RWPE2 (cell line): ENCODE data around the gene CDYL2.
"Not testable (repeated sequence)": the region's sequence is repeated elsewhere in the genome, so short reads cannot be mapped to it uniquely, and the experiment has no call there.

Experiments
- ATAC-seq: fragments of 200-7000 bp; cut with Tn5 transposase; 3 replicates; pipeline ENCODE4 v1.9.1; 2021; ENCODE audit warnings: low read depth
- DNase-seq: peaks from one replicate; pipeline ENCODE4 v3.0.0-alpha.2; 2020; ENCODE audit warnings: low spot score
- H3K27ac ChIP-seq: fragments of 450-650 bp; 2 replicates; pipeline ENCODE4 v1.5.1; 2017; ENCODE audit warnings: mild to moderate bottlenecking; ENCODE audit not compliant: poor library complexity, severe bottlenecking
- H3K27me3 ChIP-seq: fragments of 250-450 bp; sonication (Bioruptor Pico); 2 replicates; pipeline ENCODE4 v1.5.1; 2021; ENCODE audit warnings: mild to moderate bottlenecking, moderate library complexity; ENCODE audit not compliant: insufficient read depth, poor library complexity, severe bottlenecking
- H3K36me3 ChIP-seq: fragments of 250-450 bp; sonication (Bioruptor Pico); 2 replicates; pipeline ENCODE4 v1.5.1; 2020; ENCODE audit warnings: low read depth, mild to moderate bottlenecking, moderate library complexity
- H3K4me1 ChIP-seq: fragments of 250-450 bp; sonication (Bioruptor Pico); 2 replicates; pipeline ENCODE4 v1.5.1; 2021; ENCODE audit warnings: mild to moderate bottlenecking, moderate library complexity; ENCODE audit not compliant: insufficient read depth, poor library complexity, severe bottlenecking
- H3K4me3 ChIP-seq: fragments of 250-450 bp; sonication (Bioruptor Pico); 2 replicates; pipeline ENCODE4 v1.5.1; 2021; ENCODE audit warnings: mild to moderate bottlenecking, moderate library complexity; ENCODE audit not compliant: severe bottlenecking
- H3K9me3 ChIP-seq: fragments of 250-450 bp; sonication (Bioruptor Pico); 2 replicates; pipeline ENCODE4 v1.5.1; 2021; ENCODE audit warnings: mild to moderate bottlenecking, moderate library complexity; ENCODE audit not compliant: severe bottlenecking
- TF ChIP-seq, protein P1 (sequence below): fragments of 450-650 bp; IDR thresholded peaks from one replicate; pipeline ENCODE4 v1.5.1; 2017; ENCODE audit warnings: mild to moderate bottlenecking, moderate library complexity; ENCODE audit not compliant: poor library complexity, severe bottlenecking

CDYL2 gene

GRCh38 chr16:80654094-80654862, 150.1 kb downstream of the CDYL2 start:
- ATAC-seq (no peak), DNase-seq (no peak)
- Histone ChIP-seq H3K36me3 (no peaks in the 10 kb centered on the region), H3K4me1 (no peaks in the 10 kb centered on the region), H3K4me3 (no peak overlapping the region), H3K27ac (no peak overlapping the region), H3K27me3 (no peaks in the 10 kb centered on the region), H3K9me3 (no peaks in the 10 kb centered on the region)
- TF ChIP-seq, protein P1, sequence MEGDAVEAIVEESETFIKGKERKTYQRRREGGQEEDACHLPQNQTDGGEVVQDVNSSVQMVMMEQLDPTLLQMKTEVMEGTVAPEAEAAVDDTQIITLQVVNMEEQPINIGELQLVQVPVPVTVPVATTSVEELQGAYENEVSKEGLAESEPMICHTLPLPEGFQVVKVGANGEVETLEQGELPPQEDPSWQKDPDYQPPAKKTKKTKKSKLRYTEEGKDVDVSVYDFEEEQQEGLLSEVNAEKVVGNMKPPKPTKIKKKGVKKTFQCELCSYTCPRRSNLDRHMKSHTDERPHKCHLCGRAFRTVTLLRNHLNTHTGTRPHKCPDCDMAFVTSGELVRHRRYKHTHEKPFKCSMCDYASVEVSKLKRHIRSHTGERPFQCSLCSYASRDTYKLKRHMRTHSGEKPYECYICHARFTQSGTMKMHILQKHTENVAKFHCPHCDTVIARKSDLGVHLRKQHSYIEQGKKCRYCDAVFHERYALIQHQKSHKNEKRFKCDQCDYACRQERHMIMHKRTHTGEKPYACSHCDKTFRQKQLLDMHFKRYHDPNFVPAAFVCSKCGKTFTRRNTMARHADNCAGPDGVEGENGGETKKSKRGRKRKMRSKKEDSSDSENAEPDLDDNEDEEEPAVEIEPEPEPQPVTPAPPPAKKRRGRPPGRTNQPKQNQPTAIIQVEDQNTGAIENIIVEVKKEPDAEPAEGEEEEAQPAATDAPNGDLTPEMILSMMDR: no peak

GRCh38 chr16:80652441-80652840, 152.0 kb downstream of the CDYL2 start:
- Histone ChIP-seq H3K27ac (no peak overlapping the region), H3K27me3 (no peaks in the 10 kb centered on the region), H3K9me3 (peaks cover 3% of the 10 kb centered on the region), H3K4me1 (no peaks in the 10 kb centered on the region), H3K4me3 (no peak overlapping the region), H3K36me3 (no peaks in the 10 kb centered on the region)
- DNase-seq: no peak
- ATAC-seq: no peak
- TF ChIP-seq, protein P1: no peak

- not testable (repeated sequence) for H3K27me3 ChIP-seq, DNase-seq, H3K4me3 ChIP-seq, H3K36me3 ChIP-seq, H3K27ac ChIP-seq, H3K4me1 ChIP-seq, ATAC-seq, H3K9me3 ChIP-seq
Observed at GRCh38 chr16:80650281-80650680, 154.1 kb downstream of the CDYL2 start.

DNA sequence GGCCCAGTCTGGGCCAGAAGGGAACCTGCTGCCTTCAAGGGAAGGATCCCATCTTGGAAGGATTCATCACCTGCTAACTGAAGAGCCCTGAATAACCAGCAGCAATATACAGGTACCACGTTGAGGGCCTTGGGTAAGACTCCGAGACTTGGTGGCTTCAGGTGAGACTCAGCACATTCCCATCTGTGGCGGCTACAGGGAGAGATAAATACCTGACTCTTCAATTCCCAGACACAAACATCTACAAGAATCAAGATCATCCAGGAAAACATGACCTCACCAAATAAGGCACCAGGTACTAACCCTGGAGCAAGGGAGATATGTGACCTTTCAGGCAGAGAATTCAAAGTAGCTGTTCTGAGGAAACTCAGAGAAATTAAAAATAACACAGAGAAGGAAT, 164.1 kb downstream of the CDYL2 start:
- Histone ChIP-seq H3K4me3 (no peak overlapping the region), H3K36me3 (no peaks in the 10 kb centered on the region), H3K4me1 (no peaks in the 10 kb centered on the region), H3K27me3 (no peaks in the 10 kb centered on the region), H3K9me3 (peaks cover 2% of the 10 kb centered on the region), H3K27ac (no peak overlapping the region)
- TF ChIP-seq, protein P1: no peak
- ATAC-seq: no peak
- no peak for DNase-seq

DNA sequence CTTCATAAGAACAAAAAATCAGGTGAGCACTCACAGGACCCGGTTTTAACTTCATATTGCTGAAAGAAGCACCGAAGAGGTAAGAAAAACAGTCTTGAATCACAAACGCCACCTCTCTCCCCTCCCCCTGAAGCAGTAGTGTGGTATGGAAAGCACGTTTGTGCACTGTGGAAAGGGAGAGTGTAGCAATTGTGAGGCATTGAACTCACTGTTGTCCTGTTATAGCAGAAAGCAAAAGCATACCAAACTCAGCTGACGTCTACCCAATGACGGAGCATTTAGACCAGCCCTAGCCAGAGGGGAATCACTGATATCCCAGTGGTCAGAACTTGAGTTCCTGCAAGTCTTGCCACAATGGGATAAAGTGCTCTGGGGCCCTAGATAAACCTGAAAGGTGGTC, 164.8 kb downstream of the CDYL2 start:
- TF ChIP-seq, protein P1: no peak
- Histone ChIP-seq H3K9me3 (peaks cover 2% of the 10 kb centered on the region), H3K4me3 (no peak overlapping the region), H3K36me3 (no peaks in the 10 kb centered on the region), H3K27ac (no peak overlapping the region), H3K4me1 (no peaks in the 10 kb centered on the region), H3K27me3 (no peaks in the 10 kb centered on the region)
- no peak for ATAC-seq
- no peak for DNase-seq
